Hepatocyte (in vitro differentiated cells): Measurements from ENCODE around the gene TOMM70. TPM values are rescaled to one million over a fixed set of nuclear protein-coding genes. Genes with fewer than 3 reads are reported as not detected.
A peak's percentile ranks its signal among the peaks of the same experiment; 100 is the strongest.

ENCODE experiments used
- DNase-seq: peaks from one replicate; pipeline ENCODE4 v3.0.0-alpha.2; 2016; ENCODE audit warnings: low spot score
- H2AFZ ChIP-seq: fragments of 200-600 bp; sonication (generic); 2 replicates; pipeline ENCODE4 v1.6.0; 2016; ENCODE audit warnings: antibody characterized with exemption, mild to moderate bottlenecking
- H3K27ac ChIP-seq: fragments of 200-600 bp; sonication (generic); 2 replicates; pipeline ENCODE4 v1.5.1; 2016; ENCODE audit warnings: mild to moderate bottlenecking
- H3K27me3 ChIP-seq: fragments of 200-600 bp; sonication (generic); 2 replicates; pipeline ENCODE4 v1.6.1; 2016
- H3K36me3 ChIP-seq: fragments of 200-600 bp; sonication (generic); replicated peaks from 2 replicates; pipeline ENCODE4 v1.5.1; 2016; ENCODE audit warnings: low read depth; ENCODE audit not compliant: insufficient read depth
- H3K4me1 ChIP-seq: fragments of 200-600 bp; sonication (generic); 2 replicates; pipeline ENCODE4 v1.5.1; 2016; ENCODE audit warnings: mild to moderate bottlenecking, moderate library complexity; ENCODE audit not compliant: insufficient read depth
- H3K4me2 ChIP-seq: fragments of 200-600 bp; sonication (generic); 2 replicates; pipeline ENCODE4 v1.6.0; 2016
- H3K4me3 ChIP-seq: fragments of 200-600 bp; sonication (generic); 2 replicates; pipeline ENCODE4 v1.5.1; 2016; ENCODE audit warnings: mild to moderate bottlenecking
- H3K79me2 ChIP-seq: fragments of 200-600 bp; sonication (generic); 2 replicates; pipeline ENCODE4 v1.6.0; 2017; ENCODE audit warnings: mild to moderate bottlenecking
- H3K9me2 ChIP-seq: fragments of 200-600 bp; sonication (generic); replicated peaks from 2 replicates; pipeline ENCODE4 v1.6.0; 2017; ENCODE audit warnings: mild to moderate bottlenecking; ENCODE audit not compliant: insufficient read depth
- H3K9me3 ChIP-seq: fragments of 200-600 bp; sonication (generic); 2 replicates; pipeline ENCODE4 v1.5.1; 2016; ENCODE audit warnings: low read depth, mild to moderate bottlenecking
- H4K20me1 ChIP-seq: fragments of 200-600 bp; sonication (generic); 2 replicates; pipeline ENCODE4 v1.6.0; 2016; ENCODE audit warnings: mild to moderate bottlenecking; ENCODE audit not compliant: insufficient read depth, poor library complexity, severe bottlenecking
- EZH2 ChIP-seq: fragments of 200-600 bp; sonication (generic); IDR thresholded peaks from 2 replicates; pipeline ENCODE4 v1.6.1; 2016; ENCODE audit warnings: antibody characterized with exemption, mild to moderate bottlenecking, borderline replicate concordance
- EZH2phosphoT487 ChIP-seq: fragments of 200-600 bp; sonication (generic); IDR thresholded peaks from one replicate; pipeline ENCODE4 v1.6.1; 2018; ENCODE audit warnings: antibody characterized with exemption, mild to moderate bottlenecking, low read depth, moderate library complexity; ENCODE audit not compliant: unreplicated experiment, severe bottlenecking
- WGBS: methylation state at CpG from one replicate; pipeline ENCODE4 v1.1.6; 2016; ENCODE audit warnings: low lambda C conversion rate; ENCODE audit errors: missing lambda C conversion rate; 5-methylcytosine and 5-hydroxymethylcytosine counted together
- polyA plus RNA-seq: library from polyadenylated mRNA; unstranded; fragments of >200 nt; fragmentation: Nextera tagmentation; extraction: Ambion mirVana; gene quantifications from 2 replicates; pipeline ENCODE4 v1.2.1, GENCODE V29; 2016
- total RNA-seq: library from RNA; depleted of rRNA; stranded (reverse); fragments of >200 nt; gene quantifications from 2 replicates; pipeline ENCODE4 v1.2.3, GENCODE V29; 2014
- TF ChIP-seq, protein P1 (sequence below): fragments of 200-600 bp; sonication (generic); IDR thresholded peaks from 2 replicates; pipeline ENCODE4 v1.5.1; 2016; ENCODE audit warnings: antibody characterized with exemption, mild to moderate bottlenecking; ENCODE audit not compliant: poor library complexity

The TOMM70 gene
- total and polyA plus RNA-seq, 2 experiments from 2014 or later = 23.2 to 75.7 TPM

GRCh38 chr3:100427699-100428098, 26.8 kb upstream of the TOMM70 start:
- H3K27ac ChIP-seq = no peak overlapping the region
- H3K79me2 ChIP-seq = no peaks in the 10 kb centered on the region
- H2AFZ ChIP-seq = no peak overlapping the region
- WGBS = 48% methylated on average over 2 of the region's 2 CpGs
- DNase-seq = peak; percentile 34
- TF ChIP-seq EZH2phosphoT487 = no peak
- no peak for TF ChIP-seq EZH2
- TF ChIP-seq, protein P1, sequence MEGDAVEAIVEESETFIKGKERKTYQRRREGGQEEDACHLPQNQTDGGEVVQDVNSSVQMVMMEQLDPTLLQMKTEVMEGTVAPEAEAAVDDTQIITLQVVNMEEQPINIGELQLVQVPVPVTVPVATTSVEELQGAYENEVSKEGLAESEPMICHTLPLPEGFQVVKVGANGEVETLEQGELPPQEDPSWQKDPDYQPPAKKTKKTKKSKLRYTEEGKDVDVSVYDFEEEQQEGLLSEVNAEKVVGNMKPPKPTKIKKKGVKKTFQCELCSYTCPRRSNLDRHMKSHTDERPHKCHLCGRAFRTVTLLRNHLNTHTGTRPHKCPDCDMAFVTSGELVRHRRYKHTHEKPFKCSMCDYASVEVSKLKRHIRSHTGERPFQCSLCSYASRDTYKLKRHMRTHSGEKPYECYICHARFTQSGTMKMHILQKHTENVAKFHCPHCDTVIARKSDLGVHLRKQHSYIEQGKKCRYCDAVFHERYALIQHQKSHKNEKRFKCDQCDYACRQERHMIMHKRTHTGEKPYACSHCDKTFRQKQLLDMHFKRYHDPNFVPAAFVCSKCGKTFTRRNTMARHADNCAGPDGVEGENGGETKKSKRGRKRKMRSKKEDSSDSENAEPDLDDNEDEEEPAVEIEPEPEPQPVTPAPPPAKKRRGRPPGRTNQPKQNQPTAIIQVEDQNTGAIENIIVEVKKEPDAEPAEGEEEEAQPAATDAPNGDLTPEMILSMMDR = no peak
- H3K4me3 ChIP-seq = no peak overlapping the region
- H3K9me3 ChIP-seq = no peaks in the 10 kb centered on the region
- H4K20me1 ChIP-seq = no peaks in the 10 kb centered on the region
- H3K9me2 ChIP-seq = no peaks in the 10 kb centered on the region
- H3K36me3 ChIP-seq = no peaks in the 10 kb centered on the region
- H3K4me1 ChIP-seq = peaks cover 26% of the 10 kb centered on the region
- no peak overlapping the region for H3K4me2 ChIP-seq
- no peaks in the 10 kb centered on the region for H3K27me3 ChIP-seq

DNA sequence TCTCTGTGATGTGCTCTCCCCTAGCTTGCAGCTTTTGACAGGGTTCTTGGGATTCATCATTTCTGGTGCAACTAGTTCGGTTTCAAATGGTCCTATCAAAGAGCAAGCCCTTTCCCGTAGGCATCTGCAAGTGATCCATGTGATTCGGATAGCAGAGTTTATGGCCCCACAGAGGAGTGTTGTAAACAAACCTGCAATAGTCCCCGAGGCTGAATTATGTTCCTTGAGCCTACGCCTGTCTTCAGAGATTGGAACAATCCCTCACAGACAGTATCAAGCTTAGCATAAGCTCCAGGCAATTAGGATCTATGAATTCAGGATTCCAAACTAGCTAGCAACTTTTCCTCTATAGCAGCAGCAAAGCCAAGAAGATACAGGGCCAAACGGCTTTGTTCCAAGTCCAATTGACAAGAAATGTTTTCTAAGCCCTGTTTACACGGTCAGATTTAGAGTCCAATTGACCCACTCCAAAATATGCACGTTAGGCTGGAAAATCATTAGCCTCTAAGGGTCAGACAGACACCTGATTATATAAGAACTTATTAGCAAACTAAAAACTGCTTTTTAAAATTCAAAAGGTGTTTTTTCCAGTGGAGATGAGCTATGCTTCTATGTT, 25.3 kb upstream of the TOMM70 start:
- H3K9me2 ChIP-seq = no peaks in the 10 kb centered on the region
- H3K27ac ChIP-seq = no peak overlapping the region
- peaks cover 26% of the 10 kb centered on the region for H3K4me1 ChIP-seq
- no peaks in the 10 kb centered on the region for H3K79me2 ChIP-seq
- TF ChIP-seq EZH2phosphoT487 (no peak), EZH2 (no peak)
- TF ChIP-seq, protein P1 = no peak
- 27% methylated on average over 8 of the region's 8 CpGs for WGBS
- H4K20me1 ChIP-seq = no peaks in the 10 kb centered on the region
- peak; percentile 45 for DNase-seq
- H2AFZ ChIP-seq = no peak overlapping the region
- H3K27me3 ChIP-seq = no peaks in the 10 kb centered on the region
- H3K9me3 ChIP-seq = no peaks in the 10 kb centered on the region
- no peaks in the 10 kb centered on the region for H3K36me3 ChIP-seq
- H3K4me3 ChIP-seq = no peak overlapping the region
- peak overlapping the region; percentile 53 for H3K4me2 ChIP-seq

DNA sequence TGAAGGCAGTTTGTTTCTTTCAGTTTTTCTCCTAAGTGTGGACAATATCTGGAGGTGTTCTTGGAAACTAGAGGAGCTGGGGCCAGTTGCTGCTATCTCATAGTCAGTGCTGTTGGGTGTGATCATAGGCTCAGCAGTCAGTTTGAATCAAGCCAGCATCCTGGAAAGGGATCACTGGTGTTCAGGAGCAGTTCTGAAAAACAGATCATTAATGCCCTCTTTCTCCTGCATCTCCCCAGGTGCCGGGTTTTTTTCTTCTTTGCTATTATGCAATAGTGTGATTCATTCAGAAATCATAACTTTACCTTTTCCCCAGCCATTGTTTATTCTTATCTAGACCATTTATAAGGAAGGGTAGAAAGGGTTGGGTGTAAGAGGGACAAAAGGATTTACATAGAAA, 24.4 kb upstream of the TOMM70 start:
- TF ChIP-seq EZH2phosphoT487 (no peak), EZH2 (no peak)
- TF ChIP-seq, protein P1 = no peak
- no peaks in the 10 kb centered on the region for H3K9me3 ChIP-seq
- no peaks in the 10 kb centered on the region for H3K9me2 ChIP-seq
- H3K27me3 ChIP-seq = no peaks in the 10 kb centered on the region
- no peaks in the 10 kb centered on the region for H3K79me2 ChIP-seq
- no peak for DNase-seq
- no peaks in the 10 kb centered on the region for H4K20me1 ChIP-seq
- peak overlapping the region; percentile 4 for H3K27ac ChIP-seq
- peaks cover 26% of the 10 kb centered on the region for H3K4me1 ChIP-seq
- WGBS = 55% methylated on average over 1 of the region's 1 CpG
- no peak overlapping the region for H3K4me2 ChIP-seq
- no peaks in the 10 kb centered on the region for H3K36me3 ChIP-seq
- no peak overlapping the region for H3K4me3 ChIP-seq
- no peak overlapping the region for H2AFZ ChIP-seq
